MM.1S (cell line): ENCODE measurements around the gene VRTN.

Experiments
- DNase-seq: peaks from one replicate; pipeline ENCODE4 v3.0.0-alpha.2; 2015
- H2AFZ ChIP-seq: fragments of 300-600 bp; sonication (generic); 2 replicates; pipeline ENCODE4 v1.6.0; 2016; ENCODE audit warnings: antibody characterized with exemption, low read length
- H3F3A ChIP-seq: fragments of 300-600 bp; sonication (generic); 2 replicates; pipeline ENCODE4 v1.6.1; 2016; ENCODE audit warnings: mild to moderate bottlenecking, antibody characterized with exemption, low read length, moderate library complexity, mixed read lengths; ENCODE audit not compliant: insufficient read depth
- H3K27ac ChIP-seq: fragments of 300-600 bp; sonication (generic); 2 replicates; pipeline ENCODE4 v1.5.1; 2016; ENCODE audit warnings: mild to moderate bottlenecking, low read length
- H3K27me3 ChIP-seq: fragments of 300-600 bp; sonication (generic); replicated peaks from 2 replicates; pipeline ENCODE4 v1.6.0; 2016; ENCODE audit warnings: low read length; ENCODE audit not compliant: insufficient read depth
- H3K36me3 ChIP-seq: fragments of 300-600 bp; sonication (generic); replicated peaks from 2 replicates; pipeline ENCODE4 v1.6.1; 2016; ENCODE audit warnings: mild to moderate bottlenecking, low read length, mixed read lengths; ENCODE audit not compliant: insufficient read depth
- H3K4me1 ChIP-seq: fragments of 300-600 bp; sonication (generic); 2 replicates; pipeline ENCODE4 v1.6.1; 2016; ENCODE audit warnings: low read length, mixed read lengths
- H3K4me2 ChIP-seq: fragments of 300-600 bp; sonication (generic); 2 replicates; pipeline ENCODE4 v1.6.0; 2016; ENCODE audit warnings: low read depth, low read length
- H3K4me3 ChIP-seq: fragments of 300-600 bp; sonication (generic); 2 replicates; pipeline ENCODE4 v1.5.1; 2016; ENCODE audit warnings: low read length, mixed read lengths
- H3K79me2 ChIP-seq: fragments of 300-600 bp; sonication (generic); 2 replicates; pipeline ENCODE4 v1.6.1; 2016; ENCODE audit warnings: mixed run types, low read length, mixed read lengths
- H3K9ac ChIP-seq: fragments of 300-600 bp; sonication (generic); 2 replicates; pipeline ENCODE4 v1.6.1; 2016; ENCODE audit warnings: low read length, mixed read lengths
- H3K9me2 ChIP-seq: fragments of 300-600 bp; sonication (generic); replicated peaks from 2 replicates; pipeline ENCODE4 v1.6.1; 2016; ENCODE audit warnings: mild to moderate bottlenecking, low read length, mixed read lengths; ENCODE audit not compliant: insufficient read depth
- H3K9me3 ChIP-seq: fragments of 300-600 bp; sonication (generic); replicated peaks from 2 replicates; pipeline ENCODE4 v1.6.1; 2016; ENCODE audit warnings: mild to moderate bottlenecking, low read length, mixed read lengths; ENCODE audit not compliant: insufficient read depth
- H4K20me1 ChIP-seq: fragments of 300-600 bp; sonication (generic); 2 replicates; pipeline ENCODE4 v1.6.1; 2016; ENCODE audit warnings: mild to moderate bottlenecking, low read length, moderate library complexity, mixed read lengths; ENCODE audit not compliant: insufficient read depth
- CTCF ChIP-seq: fragments of 300-600 bp; sonication (generic); IDR thresholded peaks from 2 replicates; pipeline ENCODE4 v1.5.1; 2016; ENCODE audit warnings: antibody characterized with exemption, low read length, mixed read lengths
- EZH2 ChIP-seq: fragments of 300-600 bp; sonication (generic); optimal IDR thresholded peaks from 2 replicates; pipeline ENCODE3; 2017; ENCODE audit warnings: low read depth, mild to moderate bottlenecking, antibody characterized with exemption, low read length, mixed read lengths
- EZH2phosphoT487 ChIP-seq: fragments of 300-600 bp; sonication (generic); IDR thresholded peaks from 2 replicates; pipeline ENCODE4 v1.6.1; 2018; ENCODE audit warnings: antibody characterized with exemption, low read length

VRTN gene

GRCh38 chr14:74357585-74357984 lies 9.3 kb downstream of the VRTN start:
- Histone ChIP-seq H3K79me2 (no peaks in the 10 kb centered on the region), H3K27ac (no peak overlapping the region), H3K4me2 (no peak overlapping the region), H3K9ac (no peak overlapping the region), H4K20me1 (no peaks in the 10 kb centered on the region), H3K4me1 (no peaks in the 10 kb centered on the region), H2AFZ (no peak overlapping the region), H3F3A (no peaks in the 10 kb centered on the region), H3K9me2 (no peaks in the 10 kb centered on the region), H3K27me3 (no peaks in the 10 kb centered on the region), H3K36me3 (no peaks in the 10 kb centered on the region), H3K4me3 (no peak overlapping the region), H3K9me3 (no peaks in the 10 kb centered on the region)
- no peak for DNase-seq
- no peak for TF ChIP-seq EZH2phosphoT487
- no peak for TF ChIP-seq EZH2
- no peak for TF ChIP-seq CTCF

- H3K9me3 ChIP-seq = no peaks in the 10 kb centered on the region
- H2AFZ ChIP-seq = no peak overlapping the region
- TF ChIP-seq CTCF = no peak
- TF ChIP-seq EZH2 = no peak
- no peak for TF ChIP-seq EZH2phosphoT487
- no peaks in the 10 kb centered on the region for H3F3A ChIP-seq
- H3K4me1 ChIP-seq = no peaks in the 10 kb centered on the region
- H3K4me2 ChIP-seq = no peak overlapping the region
- H4K20me1 ChIP-seq = no peaks in the 10 kb centered on the region
- no peaks in the 10 kb centered on the region for H3K79me2 ChIP-seq
- no peak overlapping the region for H3K27ac ChIP-seq
- no peak overlapping the region for H3K4me3 ChIP-seq
- H3K9ac ChIP-seq = no peak overlapping the region
- H3K27me3 ChIP-seq = no peaks in the 10 kb centered on the region
- H3K36me3 ChIP-seq = no peaks in the 10 kb centered on the region
- H3K9me2 ChIP-seq = no peaks in the 10 kb centered on the region
- no peak for DNase-seq
Measured at GRCh38 chr14:74358176-74358829, 10.0 kb downstream of the VRTN start.

- no peaks in the 10 kb centered on the region for H4K20me1 ChIP-seq
- H3K36me3 ChIP-seq = no peaks in the 10 kb centered on the region
- H2AFZ ChIP-seq = no peak overlapping the region
- no peak overlapping the region for H3K4me2 ChIP-seq
- H3K27ac ChIP-seq = no peak overlapping the region
- TF ChIP-seq EZH2phosphoT487 (no peak), CTCF (no peak), EZH2 (no peak)
- no peaks in the 10 kb centered on the region for H3K79me2 ChIP-seq
- no peaks in the 10 kb centered on the region for H3K4me1 ChIP-seq
- H3K9me2 ChIP-seq = no peaks in the 10 kb centered on the region
- no peak overlapping the region for H3K4me3 ChIP-seq
- no peaks in the 10 kb centered on the region for H3K9me3 ChIP-seq
- no peak for DNase-seq
- H3K9ac ChIP-seq = no peak overlapping the region
- no peaks in the 10 kb centered on the region for H3F3A ChIP-seq
- H3K27me3 ChIP-seq = no peaks in the 10 kb centered on the region
Measured at GRCh38 chr14:74360163-74360562, 11.9 kb downstream of the VRTN start.
